ENCODE measurements around the gene INPP5D. TPM values are rescaled to one million over a fixed set of nuclear protein-coding genes. Genes with fewer than 3 reads are reported as not detected.

The INPP5D gene
- total RNA-seq, 2 experiments from 2014 or later = 50.9 to 51.0 TPM

DNA sequence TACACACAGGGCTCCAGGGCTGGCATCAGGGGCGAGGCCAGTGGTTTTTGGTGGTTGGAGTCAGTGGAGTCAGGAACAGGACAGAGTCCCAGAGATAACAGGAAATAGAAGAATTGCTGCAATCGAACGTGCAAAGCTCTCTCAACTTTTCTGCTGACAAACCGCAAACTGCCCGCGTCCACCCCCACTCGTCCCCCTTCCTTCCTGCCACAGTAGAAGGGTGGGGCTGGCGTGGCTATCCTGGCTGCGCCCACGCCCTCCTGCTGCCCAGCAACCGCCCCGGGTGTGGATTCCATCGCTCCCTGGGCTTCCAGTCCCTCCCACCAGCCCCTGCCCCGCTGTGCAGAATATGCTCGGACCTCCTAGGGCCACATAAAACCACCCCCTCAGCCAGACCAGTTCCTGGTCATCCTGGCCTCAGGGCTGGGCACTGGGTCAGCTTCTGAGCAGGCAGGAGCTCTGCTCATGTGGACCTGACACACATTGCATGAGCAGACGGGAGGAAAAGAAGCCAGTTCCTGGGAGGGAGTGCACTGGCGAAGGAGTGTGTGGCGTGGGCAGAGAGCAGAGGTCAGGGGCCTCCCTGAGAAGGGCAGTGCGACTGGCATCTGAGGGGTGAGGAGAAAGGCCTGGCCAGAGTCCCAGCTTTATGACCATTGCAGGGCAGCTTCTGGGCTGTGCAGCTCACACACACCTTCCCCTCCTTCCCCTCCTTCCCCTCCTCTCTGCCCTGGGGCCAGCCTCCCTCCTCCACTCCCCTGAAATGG lies 105.9 kb downstream of the INPP5D start:
- no peaks in the 10 kb centered on the region for H3K4me1 Mint-ChIP-seq (ENCODE audit: low read depth)
- intact Hi-C loops (cut with micrococcal nuclease) = no loop called here
- no peak overlapping the region for H3K4me3 Mint-ChIP-seq
- no peak for DNase-seq
- peaks cover 23% of the 10 kb centered on the region for H3K36me3 Mint-ChIP-seq (ENCODE audit: low read depth)
- no peak overlapping the region for H3K27ac Mint-ChIP-seq
- CTCF ChIA-PET = no interaction called here
- H3K27me3 Mint-ChIP-seq (ENCODE audit: low read depth) = no peaks in the 10 kb centered on the region
- H3K9me3 Mint-ChIP-seq = no peaks in the 10 kb centered on the region

DNA sequence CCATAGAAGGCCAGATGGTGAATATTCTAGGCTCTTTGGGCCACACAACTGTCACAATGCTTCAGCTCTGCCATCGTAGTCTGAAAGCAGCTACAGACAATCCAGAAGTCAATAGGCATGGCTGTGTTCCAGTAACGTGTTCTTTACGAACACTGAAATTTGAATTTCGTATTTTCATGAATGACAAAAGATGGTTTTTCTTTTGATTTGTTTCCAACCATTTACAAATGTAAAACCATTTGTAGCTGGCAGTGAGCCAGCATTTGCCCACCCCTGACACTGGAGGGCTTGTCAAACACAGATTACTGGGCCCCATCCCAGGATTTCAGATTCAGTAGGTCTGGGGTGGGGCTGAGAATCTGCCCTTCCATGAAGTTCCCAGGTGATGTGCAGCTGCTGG lies 108.3 kb downstream of the INPP5D start:
- no peak for DNase-seq
- CTCF ChIA-PET = no interaction called here
- intact Hi-C loops (cut with micrococcal nuclease) = no loop called here
- Mint-ChIP-seq H3K36me3 (ENCODE audit: low read depth) (peaks cover 31% of the 10 kb centered on the region), H3K27ac (no peak overlapping the region), H3K4me3 (no peak overlapping the region), H3K27me3 (ENCODE audit: low read depth) (no peaks in the 10 kb centered on the region), H3K9me3 (no peaks in the 10 kb centered on the region), H3K4me1 (ENCODE audit: low read depth) (no peaks in the 10 kb centered on the region)

DNA sequence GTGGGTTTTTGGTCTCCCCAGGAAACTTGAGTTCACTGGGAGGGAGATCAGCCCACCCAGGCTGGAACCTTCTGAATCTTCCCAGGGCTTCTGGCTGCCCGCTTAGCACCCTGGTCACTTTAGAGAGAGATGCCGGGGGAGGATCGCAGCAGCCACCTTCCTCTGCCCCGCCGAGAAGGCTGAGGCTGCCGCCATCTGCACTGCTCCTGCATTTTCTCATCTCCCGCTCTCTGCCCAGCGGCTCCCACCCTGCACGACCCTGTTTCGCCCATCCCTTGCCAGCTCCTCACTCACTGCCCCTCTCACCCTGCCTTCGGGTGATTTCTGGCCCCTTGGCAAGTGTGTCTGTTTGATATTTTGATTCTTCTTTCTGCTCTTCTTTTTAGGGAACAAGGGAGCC lies 108.8 kb downstream of the INPP5D start:
- Mint-ChIP-seq H3K9me3 (no peaks in the 10 kb centered on the region), H3K36me3 (ENCODE audit: low read depth) (peaks cover 31% of the 10 kb centered on the region), H3K27ac (peak overlapping the region; percentile 22), H3K27me3 (ENCODE audit: low read depth) (no peaks in the 10 kb centered on the region), H3K4me3 (no peak overlapping the region), H3K4me1 (ENCODE audit: low read depth) (no peaks in the 10 kb centered on the region)
- DNase-seq = no peak
- intact Hi-C loops (cut with micrococcal nuclease) = no loop called here
- CTCF ChIA-PET = no interaction called here

DNA sequence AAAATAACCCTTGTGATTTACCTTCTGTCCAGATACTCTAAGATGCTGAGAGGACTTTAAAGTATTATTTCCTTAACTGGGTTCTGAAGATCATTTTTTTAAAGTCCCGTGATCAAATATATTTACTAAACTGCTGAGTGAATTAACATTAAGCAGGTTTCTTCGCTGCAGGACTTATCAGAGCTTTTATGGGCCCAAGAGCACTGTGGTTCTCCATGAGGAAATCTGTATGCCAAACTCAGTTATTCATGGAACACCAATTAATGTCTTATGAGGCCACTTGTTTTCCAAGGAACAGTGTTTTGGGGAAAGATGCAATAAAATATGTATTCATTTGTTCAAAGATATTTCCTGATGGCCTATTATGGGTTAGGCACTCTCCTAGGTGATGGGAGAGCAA lies 111.2 kb downstream of the INPP5D start:
- no peaks in the 10 kb centered on the region for H3K4me1 Mint-ChIP-seq (ENCODE audit: low read depth)
- H3K4me3 Mint-ChIP-seq = no peak overlapping the region
- no peak for DNase-seq
- peak overlapping the region; percentile 12 for H3K27ac Mint-ChIP-seq
- CTCF ChIA-PET = no interaction called here
- no peaks in the 10 kb centered on the region for H3K9me3 Mint-ChIP-seq
- peaks cover 31% of the 10 kb centered on the region for H3K36me3 Mint-ChIP-seq (ENCODE audit: low read depth)
- intact Hi-C loops (cut with micrococcal nuclease) = no loop called here
- H3K27me3 Mint-ChIP-seq (ENCODE audit: low read depth) = no peaks in the 10 kb centered on the region

DNA sequence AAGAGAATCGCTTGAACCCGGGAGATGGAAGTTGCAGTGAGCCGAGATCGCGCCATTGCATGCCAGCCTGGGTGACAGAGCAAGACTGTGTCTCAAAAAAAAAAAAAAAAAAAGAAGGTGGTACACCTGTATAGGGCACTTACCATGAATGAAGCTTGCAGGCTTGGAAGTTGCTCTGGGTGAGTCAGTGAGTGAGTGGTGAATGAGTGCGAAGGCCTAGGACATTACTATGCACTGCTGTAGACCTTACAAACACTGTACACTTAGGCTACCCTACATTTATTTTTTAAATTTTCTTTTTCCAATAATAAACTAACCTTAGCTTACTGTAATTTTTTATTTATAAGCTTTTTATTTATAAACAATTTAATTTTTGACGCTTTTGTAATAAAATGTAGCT lies 113.0 kb downstream of the INPP5D start:
- H3K9me3 Mint-ChIP-seq = no peaks in the 10 kb centered on the region
- H3K4me1 Mint-ChIP-seq (ENCODE audit: low read depth) = no peaks in the 10 kb centered on the region
- H3K4me3 Mint-ChIP-seq = no peak overlapping the region
- H3K27me3 Mint-ChIP-seq (ENCODE audit: low read depth) = no peaks in the 10 kb centered on the region
- peaks cover 29% of the 10 kb centered on the region for H3K36me3 Mint-ChIP-seq (ENCODE audit: low read depth)
- intact Hi-C loops (cut with micrococcal nuclease) = no loop called here
- no peak overlapping the region for H3K27ac Mint-ChIP-seq
- CTCF ChIA-PET = interaction anchor here (0.6 to 1.4 kb wide), 4 partner anchors 18 to 166 kb away, joined by 3 read pairs; no protein-coding TSS in a partner anchor
- no peak for DNase-seq

DNA sequence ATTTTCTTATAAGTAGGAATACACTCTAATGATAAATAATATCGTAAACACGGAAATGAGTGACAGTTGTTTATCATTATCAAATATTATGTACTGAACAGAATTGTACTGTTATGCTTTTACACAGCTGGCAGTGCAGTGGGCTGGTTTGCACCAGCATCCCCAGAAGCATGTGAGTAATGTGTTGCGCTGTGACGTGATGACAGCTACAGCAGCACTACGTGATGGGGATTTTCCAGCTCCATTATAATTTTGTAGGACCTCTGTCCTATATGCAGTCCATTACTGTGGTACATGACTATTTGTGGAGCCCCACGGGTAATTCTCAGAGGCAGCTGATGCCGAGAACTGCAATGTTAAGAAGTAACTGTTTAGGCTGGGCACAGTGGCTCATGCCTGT lies 114.0 kb downstream of the INPP5D start:
- CTCF ChIA-PET = interaction anchor here (0.6 to 1.4 kb wide), 3 partner anchors 10 to 167 kb away, joined by 3 read pairs; no protein-coding TSS in a partner anchor
- intact Hi-C loops (cut with micrococcal nuclease) = no loop called here
- Mint-ChIP-seq H3K4me3 (no peak overlapping the region), H3K27ac (no peak overlapping the region), H3K9me3 (no peaks in the 10 kb centered on the region), H3K27me3 (ENCODE audit: low read depth) (no peaks in the 10 kb centered on the region), H3K4me1 (ENCODE audit: low read depth) (no peaks in the 10 kb centered on the region), H3K36me3 (ENCODE audit: low read depth) (peaks cover 30% of the 10 kb centered on the region)
- DNase-seq = no peak

DNA sequence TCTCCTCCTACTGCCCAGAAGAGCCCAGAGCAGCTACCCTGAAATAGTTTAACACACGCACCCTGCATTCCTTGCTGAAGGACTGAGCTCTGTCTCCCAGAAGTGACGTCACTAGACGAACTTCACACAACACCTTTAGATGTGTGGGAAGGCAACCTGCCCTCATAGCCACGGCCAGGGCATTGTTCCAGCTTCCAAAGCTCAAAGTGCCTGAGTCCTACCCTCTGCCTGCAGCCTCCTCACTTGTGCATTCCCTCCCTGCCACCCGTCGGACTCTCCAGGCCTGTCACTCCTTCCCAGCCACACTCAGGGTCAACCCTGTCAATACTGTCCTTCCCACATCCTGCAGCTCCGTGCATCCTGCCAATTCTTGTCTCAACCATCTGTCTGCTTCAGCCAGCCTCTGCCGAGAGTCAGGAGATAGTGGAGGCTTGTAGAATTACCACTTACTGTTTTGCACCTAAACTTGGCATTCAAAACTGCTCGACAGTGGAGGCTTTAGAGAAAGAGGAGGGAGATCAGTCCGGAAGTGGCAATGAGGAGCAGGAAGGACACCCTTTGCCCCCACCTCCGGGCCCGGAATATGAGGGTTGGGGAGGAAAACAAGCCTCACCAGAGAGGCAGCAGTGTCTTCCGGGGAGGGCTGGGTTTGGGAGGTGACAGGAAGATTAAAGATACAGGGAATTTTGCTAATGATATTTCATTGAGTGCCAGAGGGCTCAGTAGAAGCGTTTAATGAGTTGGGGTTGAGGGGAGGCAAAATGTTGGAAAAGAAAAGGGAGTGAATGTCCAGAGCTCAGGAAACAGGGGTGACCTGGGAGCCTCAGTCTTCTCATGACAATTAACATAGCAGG lies 119.1 kb downstream of the INPP5D start:
- H3K27me3 Mint-ChIP-seq (ENCODE audit: low read depth) = no peaks in the 10 kb centered on the region
- peaks cover 34% of the 10 kb centered on the region for H3K36me3 Mint-ChIP-seq (ENCODE audit: low read depth)
- intact Hi-C loops (cut with micrococcal nuclease) = no loop called here
- H3K4me1 Mint-ChIP-seq (ENCODE audit: low read depth) = no peaks in the 10 kb centered on the region
- H3K4me3 Mint-ChIP-seq = no peak overlapping the region
- H3K9me3 Mint-ChIP-seq = no peaks in the 10 kb centered on the region
- no peak overlapping the region for H3K27ac Mint-ChIP-seq
- no peak for DNase-seq
- CTCF ChIA-PET = no interaction called here

DNA sequence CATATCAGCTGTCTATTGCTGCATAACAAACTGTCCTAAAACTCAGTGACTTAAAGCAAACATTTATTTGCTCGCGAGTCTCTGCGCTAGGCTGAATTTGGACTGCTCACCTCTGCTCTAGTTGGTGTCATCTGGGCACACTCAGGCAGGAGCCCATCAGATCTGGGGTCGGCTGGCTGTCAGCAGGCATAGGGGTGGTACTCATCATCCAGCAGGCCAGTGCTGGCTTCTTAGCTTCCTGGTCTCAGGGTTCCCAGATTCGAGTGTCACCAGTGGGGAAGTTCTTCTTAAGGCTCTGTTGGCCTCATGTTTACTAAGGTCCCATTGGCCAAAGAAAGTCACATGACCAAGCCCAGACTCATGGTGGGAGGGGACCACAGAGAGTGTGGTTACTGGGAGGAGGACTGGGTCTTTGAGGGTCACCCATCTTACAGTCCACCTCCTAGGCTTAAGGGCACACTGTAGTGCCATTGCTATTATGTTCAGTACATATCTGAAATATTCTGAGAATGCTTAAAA lies 119.8 kb downstream of the INPP5D start:
- no peaks in the 10 kb centered on the region for H3K4me1 Mint-ChIP-seq (ENCODE audit: low read depth)
- H3K9me3 Mint-ChIP-seq = no peaks in the 10 kb centered on the region
- intact Hi-C loops (cut with micrococcal nuclease) = no loop called here
- H3K36me3 Mint-ChIP-seq (ENCODE audit: low read depth) = peaks cover 39% of the 10 kb centered on the region
- no peak for DNase-seq
- CTCF ChIA-PET = no interaction called here
- peak overlapping the region; percentile 24 for H3K27ac Mint-ChIP-seq
- no peak overlapping the region for H3K4me3 Mint-ChIP-seq
- no peaks in the 10 kb centered on the region for H3K27me3 Mint-ChIP-seq (ENCODE audit: low read depth)

DNA sequence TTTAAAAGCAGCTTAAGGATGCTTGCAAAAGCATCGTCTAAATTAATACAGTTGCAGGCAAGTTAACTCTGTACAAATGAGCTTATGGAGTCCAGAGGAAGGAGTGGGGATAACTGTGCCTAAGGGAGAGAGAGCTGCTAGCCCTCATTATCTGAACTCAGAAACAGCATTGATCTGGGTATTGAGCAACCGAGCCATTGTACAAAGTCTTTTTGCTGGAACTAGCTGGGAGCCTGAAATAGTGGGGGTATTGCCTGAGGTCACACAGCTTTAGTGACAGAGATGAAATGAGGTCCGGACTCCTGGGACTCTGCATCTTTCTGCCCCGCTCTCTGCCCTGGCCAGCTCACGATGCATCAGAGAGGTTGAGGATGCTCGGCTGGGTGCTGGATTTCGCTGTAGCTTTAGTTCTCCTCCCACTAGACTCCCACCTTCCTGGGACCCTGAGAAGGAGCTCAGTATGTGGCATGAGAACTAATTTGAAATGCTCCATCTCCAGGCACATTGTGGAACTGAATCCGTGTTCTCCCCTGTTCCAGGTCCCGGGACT lies 123.8 kb downstream of the INPP5D start:
- no peaks in the 10 kb centered on the region for H3K9me3 Mint-ChIP-seq
- H3K36me3 Mint-ChIP-seq (ENCODE audit: low read depth) = peaks cover 49% of the 10 kb centered on the region
- H3K4me3 Mint-ChIP-seq = no peak overlapping the region
- CTCF ChIA-PET = interaction anchor here (0.7 to 1.1 kb wide), 2 partner anchors 10 to 67 kb away, joined by 3 to 4 read pairs; partner anchors contain the start of gene ATG16L1
- intact Hi-C loops (cut with micrococcal nuclease) = no loop called here
- no peaks in the 10 kb centered on the region for H3K27me3 Mint-ChIP-seq (ENCODE audit: low read depth)
- no peak for DNase-seq
- no peaks in the 10 kb centered on the region for H3K4me1 Mint-ChIP-seq (ENCODE audit: low read depth)
- peak overlapping the region; percentile 56 for H3K27ac Mint-ChIP-seq

DNA sequence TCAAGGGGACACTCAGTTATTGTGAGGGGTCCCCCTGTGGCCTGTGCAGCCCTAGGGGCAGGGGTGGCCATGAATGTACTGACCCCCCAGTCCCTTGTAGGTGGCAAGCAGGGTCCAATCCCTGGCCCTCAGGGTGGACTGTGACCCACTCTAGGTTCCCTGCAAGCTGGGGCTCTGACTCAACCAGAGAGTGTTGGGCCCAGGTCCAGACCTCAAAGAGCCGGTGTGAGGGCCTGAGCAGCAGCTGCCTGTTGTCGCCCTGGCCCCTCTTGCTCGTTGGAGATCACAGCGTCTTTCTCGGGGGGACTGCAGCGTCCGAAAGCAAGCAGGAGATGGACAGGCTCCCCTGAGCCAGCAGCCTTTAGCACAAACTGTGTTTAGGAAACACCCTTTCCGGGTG lies 124.5 kb downstream of the INPP5D start:
- no peaks in the 10 kb centered on the region for H3K27me3 Mint-ChIP-seq (ENCODE audit: low read depth)
- H3K4me3 Mint-ChIP-seq = no peak overlapping the region
- no peaks in the 10 kb centered on the region for H3K4me1 Mint-ChIP-seq (ENCODE audit: low read depth)
- CTCF ChIA-PET = interaction anchor here (0.6 kb wide), 1 partner anchor 807 kb away, joined by 3 read pairs; no protein-coding TSS in a partner anchor
- H3K36me3 Mint-ChIP-seq (ENCODE audit: low read depth) = peaks cover 47% of the 10 kb centered on the region
- intact Hi-C loops (cut with micrococcal nuclease) = no loop called here
- H3K9me3 Mint-ChIP-seq = no peaks in the 10 kb centered on the region
- no peak overlapping the region for H3K27ac Mint-ChIP-seq
- no peak for DNase-seq

DNA sequence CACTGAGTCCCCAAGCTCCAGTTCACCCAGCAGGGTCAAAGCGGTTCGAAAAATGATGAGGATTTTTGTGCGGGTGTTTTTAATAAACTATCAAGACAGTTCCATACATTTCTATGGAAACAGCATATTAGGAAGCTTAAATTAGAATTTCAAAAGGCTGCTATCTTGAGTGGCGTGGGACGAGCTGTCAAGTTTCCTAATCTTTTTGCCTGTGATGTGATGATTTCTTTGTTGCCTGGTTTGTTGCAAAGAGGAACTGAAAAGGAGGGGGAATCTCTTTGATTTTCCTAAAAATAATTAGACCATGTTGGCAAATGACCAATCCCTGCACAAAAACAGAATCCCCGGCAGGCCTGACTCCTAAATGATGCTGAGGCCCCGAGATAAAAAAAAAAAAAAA lies 125.2 kb downstream of the INPP5D start:
- Mint-ChIP-seq H3K4me1 (ENCODE audit: low read depth) (no peaks in the 10 kb centered on the region), H3K27me3 (ENCODE audit: low read depth) (no peaks in the 10 kb centered on the region), H3K4me3 (no peak overlapping the region), H3K27ac (no peak overlapping the region), H3K36me3 (ENCODE audit: low read depth) (peaks cover 47% of the 10 kb centered on the region), H3K9me3 (no peaks in the 10 kb centered on the region)
- DNase-seq = no peak
- CTCF ChIA-PET = interaction anchor here (0.6 kb wide), 1 partner anchor 808 kb away, joined by 3 read pairs; no protein-coding TSS in a partner anchor
- intact Hi-C loops (cut with micrococcal nuclease) = no loop called here

DNA sequence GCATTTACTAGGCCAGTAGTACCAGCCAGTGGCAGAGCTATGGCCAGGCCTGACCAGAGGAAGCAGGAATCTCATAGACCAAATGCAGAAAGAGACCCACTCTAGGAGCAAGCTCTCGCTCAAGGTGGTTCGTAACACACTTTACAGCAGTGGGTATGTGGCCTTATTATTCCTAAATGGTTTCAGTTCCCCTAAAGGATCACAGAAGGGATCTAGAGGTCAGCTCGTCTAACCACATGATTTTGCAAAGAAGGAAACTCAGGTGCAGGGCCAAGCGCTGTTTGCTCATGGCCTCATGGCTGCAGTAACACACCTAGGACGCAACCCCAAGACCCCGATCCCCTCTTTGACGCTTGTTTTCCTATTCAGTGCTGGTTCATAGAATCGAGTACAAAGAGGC lies 125.8 kb downstream of the INPP5D start:
- no peak overlapping the region for H3K27ac Mint-ChIP-seq
- no peaks in the 10 kb centered on the region for H3K27me3 Mint-ChIP-seq (ENCODE audit: low read depth)
- intact Hi-C loops (cut with micrococcal nuclease) = no loop called here
- CTCF ChIA-PET = interaction anchor here (0.6 kb wide), 1 partner anchor 51 kb away, joined by 4 read pairs; no protein-coding TSS in a partner anchor
- no peaks in the 10 kb centered on the region for H3K9me3 Mint-ChIP-seq
- H3K4me3 Mint-ChIP-seq = no peak overlapping the region
- no peaks in the 10 kb centered on the region for H3K4me1 Mint-ChIP-seq (ENCODE audit: low read depth)
- H3K36me3 Mint-ChIP-seq (ENCODE audit: low read depth) = peaks cover 49% of the 10 kb centered on the region
- no peak for DNase-seq

Data from activated naive CD4-positive, alpha-beta T cell treated with anti-CD3 and anti-CD28 coated beads for 36 hours (primary cell).